GM10248 (cell line): ENCODE measurements around the gene MICAL3.
"Not testable (repeated sequence)": the region's sequence is repeated elsewhere in the genome, so short reads cannot be mapped to it uniquely, and the experiment has no call there.

Source experiments
- CTCF ChIA-PET: fragments of 300-600 bp; sonication (Branson Sonifier 250); formaldehyde crosslinking; extraction: SDS; loops from one replicate; lab custom pipeline; 2021; ENCODE audit warnings: antibody characterized with exemption; lab: Yijun Ruan, JAX
- POLR2A ChIA-PET: fragments of 350-650 bp; sonication (Branson Sonifier 250); formaldehyde crosslinking; extraction: SDS; loops from one replicate; lab custom pipeline; 2020; ENCODE audit warnings: antibody characterized with exemption; lab: Yijun Ruan, JAX
- DNase-seq: peaks from one replicate; pipeline ENCODE4 v3.0.0; 2012; ENCODE audit errors: extremely low spot score
- TF ChIP-seq, protein P1 (sequence below): IDR thresholded peaks from 2 replicates; pipeline ENCODE4 v1.5.1; 2012; ENCODE audit warnings: mild to moderate bottlenecking, low read depth; ENCODE audit errors: extremely low read depth, missing control alignments, control extremely low read depth

The MICAL3 gene

DNA sequence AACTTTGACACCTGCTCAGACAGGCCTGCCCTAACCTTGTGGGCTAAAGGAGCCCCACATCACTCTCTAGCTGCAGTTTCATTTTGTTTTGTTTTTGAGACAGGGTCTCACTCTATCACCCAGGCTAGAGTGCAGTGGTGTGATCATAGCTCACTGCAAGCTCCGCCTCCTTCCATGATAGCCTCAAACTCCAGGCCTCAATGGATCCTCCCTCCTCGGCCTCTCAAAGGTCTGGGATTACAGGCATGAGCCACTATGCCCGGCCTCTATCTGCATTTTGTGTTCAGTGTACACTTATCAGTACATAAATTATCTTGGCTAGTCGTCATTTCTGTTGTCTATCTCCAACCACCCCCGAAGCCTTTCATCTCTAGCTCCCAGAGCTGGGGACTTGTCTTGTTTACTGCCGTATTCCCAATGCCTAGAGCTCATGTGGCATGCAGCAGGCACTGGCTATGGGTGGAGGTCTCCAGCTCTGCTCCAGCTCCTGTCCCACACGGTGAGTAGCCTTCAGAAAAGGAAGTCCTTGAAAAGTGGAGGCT lies 31.3 kb upstream of the MICAL3 start:
- POLR2A ChIA-PET: interaction anchor here (0.8 kb wide), 2 partner anchors 29 to 59 kb away, joined by 3 to 4 read pairs; no protein-coding TSS in a partner anchor
- DNase-seq: no peak
- TF ChIP-seq, protein P1, sequence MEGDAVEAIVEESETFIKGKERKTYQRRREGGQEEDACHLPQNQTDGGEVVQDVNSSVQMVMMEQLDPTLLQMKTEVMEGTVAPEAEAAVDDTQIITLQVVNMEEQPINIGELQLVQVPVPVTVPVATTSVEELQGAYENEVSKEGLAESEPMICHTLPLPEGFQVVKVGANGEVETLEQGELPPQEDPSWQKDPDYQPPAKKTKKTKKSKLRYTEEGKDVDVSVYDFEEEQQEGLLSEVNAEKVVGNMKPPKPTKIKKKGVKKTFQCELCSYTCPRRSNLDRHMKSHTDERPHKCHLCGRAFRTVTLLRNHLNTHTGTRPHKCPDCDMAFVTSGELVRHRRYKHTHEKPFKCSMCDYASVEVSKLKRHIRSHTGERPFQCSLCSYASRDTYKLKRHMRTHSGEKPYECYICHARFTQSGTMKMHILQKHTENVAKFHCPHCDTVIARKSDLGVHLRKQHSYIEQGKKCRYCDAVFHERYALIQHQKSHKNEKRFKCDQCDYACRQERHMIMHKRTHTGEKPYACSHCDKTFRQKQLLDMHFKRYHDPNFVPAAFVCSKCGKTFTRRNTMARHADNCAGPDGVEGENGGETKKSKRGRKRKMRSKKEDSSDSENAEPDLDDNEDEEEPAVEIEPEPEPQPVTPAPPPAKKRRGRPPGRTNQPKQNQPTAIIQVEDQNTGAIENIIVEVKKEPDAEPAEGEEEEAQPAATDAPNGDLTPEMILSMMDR: no peak
- CTCF ChIA-PET: interaction anchor here (0.9 to 6.9 kb wide), 12 partner anchors 10 to 270 kb away, joined by 3 to 50 read pairs (median 4); partner anchors contain the start of gene MICAL3

DNA sequence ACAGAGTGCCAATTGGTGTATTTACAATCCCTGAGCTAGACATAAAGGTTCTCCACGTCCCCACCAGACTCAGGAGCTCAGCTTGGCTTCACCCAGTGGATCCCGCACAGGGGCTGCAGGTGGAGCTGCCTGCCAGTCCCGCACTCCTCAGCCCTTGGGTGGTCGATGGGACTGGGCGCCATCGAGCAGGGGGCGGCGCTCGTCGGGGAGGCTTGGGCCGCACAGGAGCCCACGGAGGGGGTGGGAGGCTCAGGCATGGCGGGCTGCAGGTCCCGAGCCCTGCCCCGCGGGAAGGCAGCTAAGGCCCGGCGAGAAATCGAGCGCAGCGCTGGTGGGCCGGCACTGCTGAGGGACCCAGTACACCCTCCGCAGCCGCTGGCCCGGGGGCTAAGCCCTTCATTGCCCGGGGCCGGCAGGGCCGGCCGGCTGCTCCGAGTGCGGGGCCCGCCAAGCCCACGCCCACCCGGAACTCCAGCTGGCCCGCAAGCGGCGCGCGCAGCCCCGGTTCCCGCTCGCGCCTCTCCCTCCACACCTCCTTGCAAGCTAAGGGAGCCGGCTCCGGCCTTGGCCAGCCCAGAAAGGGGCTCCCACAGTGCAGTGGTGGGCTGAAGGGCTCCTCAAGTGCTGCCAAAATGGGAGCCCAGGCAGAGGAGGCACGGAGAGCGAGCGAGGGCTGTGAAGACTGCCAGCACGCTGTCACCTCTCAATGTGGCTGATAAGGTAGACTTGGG lies 29.0 kb upstream of the MICAL3 start:
- POLR2A ChIA-PET, DNase-seq: not testable (repeated sequence)
- CTCF ChIA-PET: interaction anchor here (1.1 to 6.9 kb wide), 5 partner anchors 9 to 29 kb away, joined by 4 to 50 read pairs (median 9); partner anchors contain the start of gene MICAL3

DNA sequence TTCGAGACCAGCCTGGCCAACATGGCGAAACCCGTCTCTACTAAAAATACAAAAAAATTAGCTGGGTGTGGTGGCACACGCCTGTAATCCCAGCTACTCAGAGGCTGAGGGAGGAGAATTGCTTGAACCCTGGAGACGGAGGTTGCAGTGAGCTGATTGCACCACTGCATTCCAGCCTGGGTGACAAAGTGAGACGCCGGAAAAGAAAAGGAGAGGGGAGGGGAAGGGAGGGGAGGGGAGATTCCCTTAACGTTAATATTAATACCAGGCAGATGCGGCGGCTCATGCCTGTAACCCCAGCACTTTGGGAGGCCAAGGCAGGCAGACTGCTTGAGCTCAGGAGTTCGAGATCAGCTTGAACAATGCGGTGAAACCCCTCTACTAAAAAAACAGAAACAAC lies 26.8 kb upstream of the MICAL3 start:
- DNase-seq, POLR2A ChIA-PET: not testable (repeated sequence)
- CTCF ChIA-PET: interaction anchor here (3.3 kb wide), 1 partner anchor 25 kb away, joined by 9 read pairs; no protein-coding TSS in a partner anchor

DNA sequence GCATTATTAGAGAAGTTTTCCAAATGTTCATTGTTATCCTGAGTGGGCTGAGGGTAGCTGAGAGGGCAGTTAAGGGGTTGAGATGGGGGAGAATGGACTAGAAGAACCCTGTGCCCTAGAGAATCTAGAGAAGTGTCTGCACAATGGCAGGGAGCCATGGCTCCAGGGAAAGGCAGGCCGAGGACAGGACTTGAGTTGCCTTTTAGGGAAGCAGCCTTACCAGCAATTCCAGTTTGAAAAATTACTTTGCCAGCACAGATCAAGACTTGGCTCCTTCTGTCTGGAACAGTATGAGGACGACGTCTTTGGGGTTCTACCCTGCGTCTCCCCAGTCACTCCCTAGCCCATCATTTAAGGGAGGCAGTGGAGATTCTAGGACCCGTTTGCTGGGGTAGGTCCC lies 25.7 kb upstream of the MICAL3 start:
- TF ChIP-seq, protein P1: no peak
- no peak for DNase-seq
- ChIA-PET CTCF (interaction anchor here (1.0 to 3.3 kb wide), 2 partner anchors 22 to 26 kb away, joined by 4 to 9 read pairs; no protein-coding TSS in a partner anchor), POLR2A (no interaction called here)

DNA sequence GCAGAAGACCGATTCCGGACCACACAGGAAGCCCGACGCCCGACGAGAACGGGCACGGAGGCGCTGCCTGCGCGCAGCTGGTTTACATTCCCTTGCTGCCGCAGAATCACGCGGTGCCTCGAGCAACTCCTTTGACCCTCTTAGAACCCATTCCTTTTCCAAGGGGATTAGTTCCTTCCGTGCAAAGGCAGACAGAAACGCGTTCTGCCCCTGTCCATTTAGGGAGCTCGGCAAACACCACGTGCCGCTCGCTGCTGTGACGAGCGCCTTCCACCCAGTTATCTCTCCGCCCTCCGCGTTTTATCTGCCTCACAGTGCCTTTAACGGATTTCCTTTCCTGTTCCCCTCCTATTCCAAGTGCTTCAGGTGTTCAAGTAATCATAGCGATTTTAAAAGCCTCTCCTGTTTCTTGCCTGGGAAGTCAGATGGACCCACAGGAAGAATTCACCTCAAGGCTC lies 24.1 kb upstream of the MICAL3 start:
- CTCF ChIA-PET: interaction anchor here (0.9 to 1.4 kb wide), 4 partner anchors 17 to 27 kb away, joined by 3 to 6 read pairs (median 4); no protein-coding TSS in a partner anchor
- POLR2A ChIA-PET: no interaction called here
- no peak for DNase-seq
- TF ChIP-seq, protein P1: no peak

DNA sequence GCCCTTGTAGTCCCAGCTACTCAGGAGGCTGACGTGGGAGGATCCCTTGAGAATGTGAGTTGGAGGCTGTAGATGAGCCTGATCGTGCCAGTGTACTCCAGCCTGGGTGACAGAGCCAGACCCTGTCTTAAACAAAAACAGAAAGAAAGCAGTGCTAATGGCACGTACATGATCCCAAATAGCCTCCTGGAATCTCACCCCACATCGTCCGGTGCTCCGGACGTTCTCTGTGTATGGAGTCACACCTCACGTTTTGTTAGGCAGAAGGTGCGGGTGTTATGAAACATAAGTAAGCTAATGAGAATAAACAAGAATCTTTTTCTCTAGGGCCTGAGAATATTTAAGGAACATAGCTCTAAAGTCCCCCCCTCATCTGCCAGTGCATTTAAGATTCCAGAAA lies 23.7 kb upstream of the MICAL3 start:
- no peak for DNase-seq
- ChIA-PET POLR2A (no interaction called here), CTCF (interaction anchor here (0.9 to 1.4 kb wide), 4 partner anchors 17 to 28 kb away, joined by 3 to 6 read pairs (median 4); no protein-coding TSS in a partner anchor)
- TF ChIP-seq, protein P1: no peak

DNA sequence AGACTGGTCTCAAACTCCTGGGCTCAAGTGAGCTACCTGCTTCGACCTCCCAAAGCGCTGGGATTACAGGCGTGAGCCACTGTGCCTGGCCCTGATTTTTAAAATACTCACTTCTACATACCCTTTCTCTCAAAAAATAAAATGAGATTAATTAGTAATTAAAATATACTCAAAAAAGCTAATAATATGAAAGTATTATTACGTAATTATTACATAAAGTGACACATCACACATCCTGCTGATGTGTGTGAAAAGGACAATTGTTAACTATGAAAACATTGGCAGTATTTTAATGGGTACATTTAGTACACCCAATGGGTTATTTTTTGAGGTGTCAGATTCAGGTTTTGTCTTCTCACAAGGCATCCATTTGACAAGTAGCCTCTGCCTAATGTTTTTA lies 21.4 kb upstream of the MICAL3 start:
- POLR2A ChIA-PET: no interaction called here
- DNase-seq: no peak
- TF ChIP-seq, protein P1: no peak
- CTCF ChIA-PET: interaction anchor here (0.7 to 2.1 kb wide), 2 partner anchors 8 to 11 kb away, joined by 3 to 4 read pairs; no protein-coding TSS in a partner anchor
